Tibial nerve (tissue), 4 donors: ENCODE measurements around the gene SATL1.

Source experiments
- EP300 ChIP-seq, 2 donors: sonication (generic); formaldehyde crosslinking; IDR thresholded peaks; one replicate each; pipeline ENCODE4 v1.6.1; 2017; ENCODE audit warnings: antibody characterized with exemption in 2 of 2, mild to moderate bottlenecking in 1 of 2
- TF ChIP-seq, protein P1 (sequence below), 5 experiments: fragments of 200-600 bp in 3 of 5; fragments of 450-650 bp in 2 of 5; sonication (generic) in 3 of 5; IDR thresholded peaks; one replicate each; pipeline ENCODE4 v1.5.1; 2016 to 2019; ENCODE audit warnings: antibody characterized with exemption in 5 of 5, mild to moderate bottlenecking in 3 of 5, moderate library complexity in 2 of 5

DNA sequence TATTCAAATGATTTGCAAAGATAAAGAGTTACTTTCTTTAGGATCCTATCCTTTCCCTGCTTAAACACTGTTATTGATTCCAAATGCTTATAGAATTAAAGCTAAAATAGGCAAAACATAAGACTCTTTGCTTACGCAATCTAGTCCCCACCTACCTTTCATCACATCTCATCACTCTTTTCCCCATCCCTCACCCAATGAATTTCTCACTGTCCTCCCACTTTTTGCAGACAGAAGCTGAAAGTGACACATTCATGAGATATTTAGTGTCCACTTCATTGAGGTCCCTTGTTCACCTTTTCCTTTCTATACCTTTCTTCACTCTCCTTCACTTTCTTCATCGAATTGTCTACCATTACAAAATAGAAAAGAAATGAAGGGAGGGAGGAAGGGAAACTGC is 424 bp downstream of the SATL1 start:
- TF ChIP-seq, protein P1, sequence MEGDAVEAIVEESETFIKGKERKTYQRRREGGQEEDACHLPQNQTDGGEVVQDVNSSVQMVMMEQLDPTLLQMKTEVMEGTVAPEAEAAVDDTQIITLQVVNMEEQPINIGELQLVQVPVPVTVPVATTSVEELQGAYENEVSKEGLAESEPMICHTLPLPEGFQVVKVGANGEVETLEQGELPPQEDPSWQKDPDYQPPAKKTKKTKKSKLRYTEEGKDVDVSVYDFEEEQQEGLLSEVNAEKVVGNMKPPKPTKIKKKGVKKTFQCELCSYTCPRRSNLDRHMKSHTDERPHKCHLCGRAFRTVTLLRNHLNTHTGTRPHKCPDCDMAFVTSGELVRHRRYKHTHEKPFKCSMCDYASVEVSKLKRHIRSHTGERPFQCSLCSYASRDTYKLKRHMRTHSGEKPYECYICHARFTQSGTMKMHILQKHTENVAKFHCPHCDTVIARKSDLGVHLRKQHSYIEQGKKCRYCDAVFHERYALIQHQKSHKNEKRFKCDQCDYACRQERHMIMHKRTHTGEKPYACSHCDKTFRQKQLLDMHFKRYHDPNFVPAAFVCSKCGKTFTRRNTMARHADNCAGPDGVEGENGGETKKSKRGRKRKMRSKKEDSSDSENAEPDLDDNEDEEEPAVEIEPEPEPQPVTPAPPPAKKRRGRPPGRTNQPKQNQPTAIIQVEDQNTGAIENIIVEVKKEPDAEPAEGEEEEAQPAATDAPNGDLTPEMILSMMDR (IDR thresholded peaks at IDR 0.05): no peak
- TF ChIP-seq EP300 (IDR thresholded peaks at IDR 0.05): no peak
